Measurements from ENCODE around the gene CCL27. TPM values are rescaled to one million over a fixed set of nuclear protein-coding genes. Genes with fewer than 3 reads are reported as not detected.

CCL27 gene
- total RNA-seq, 1 donor from 2014 or later, result 0.52 TPM

GRCh38 chr9:34612788-34613390 is 49.6 kb downstream of the CCL27 start:
- Histone ChIP-seq H4K20me1 (ENCODE audit: insufficient read depth, low read length) (peaks cover 3% of the 10 kb centered on the region), H3K27me3 (ENCODE audit: insufficient read depth, low read length) (no peaks in the 10 kb centered on the region), H3K9ac (ENCODE audit: low read length) (peak overlapping the region; percentile 97), H3K4me2 (ENCODE audit: low read length) (peak overlapping the region; percentile 100), H3K4me1 (ENCODE audit: insufficient read depth, low read length) (peaks cover 15% of the 10 kb centered on the region), H3K4me3 (ENCODE audit: insufficient read depth, low read depth, low read length) (peak overlapping the region; percentile 94), H3K79me2 (ENCODE audit: insufficient read depth, low read length) (peaks cover 12% of the 10 kb centered on the region), H3K36me3 (ENCODE audit: insufficient read depth, low read length) (peaks cover 8% of the 10 kb centered on the region), H3K9me3 (ENCODE audit: insufficient read depth, low read depth, low read length) (no peaks in the 10 kb centered on the region), H2AFZ (ENCODE audit: low read depth, low read length) (peak overlapping the region; percentile 97), H3K27ac (ENCODE audit: low read depth, low read length) (peak overlapping the region; percentile 52)
- peak overlapping the region; percentile 80 for H3K4me3 Mint-ChIP-seq (ENCODE audit: unreplicated experiment)
- no peak for FAIRE-seq
- H3K36me3 Mint-ChIP-seq (ENCODE audit: low read depth, unreplicated experiment), result peaks cover 23% of the 10 kb centered on the region
- no peaks in the 10 kb centered on the region for H3K9me3 Mint-ChIP-seq (ENCODE audit: unreplicated experiment)
- H3K4me1 Mint-ChIP-seq (ENCODE audit: low read depth, unreplicated experiment), result peaks cover 6% of the 10 kb centered on the region
- TF ChIP-seq, protein P1, sequence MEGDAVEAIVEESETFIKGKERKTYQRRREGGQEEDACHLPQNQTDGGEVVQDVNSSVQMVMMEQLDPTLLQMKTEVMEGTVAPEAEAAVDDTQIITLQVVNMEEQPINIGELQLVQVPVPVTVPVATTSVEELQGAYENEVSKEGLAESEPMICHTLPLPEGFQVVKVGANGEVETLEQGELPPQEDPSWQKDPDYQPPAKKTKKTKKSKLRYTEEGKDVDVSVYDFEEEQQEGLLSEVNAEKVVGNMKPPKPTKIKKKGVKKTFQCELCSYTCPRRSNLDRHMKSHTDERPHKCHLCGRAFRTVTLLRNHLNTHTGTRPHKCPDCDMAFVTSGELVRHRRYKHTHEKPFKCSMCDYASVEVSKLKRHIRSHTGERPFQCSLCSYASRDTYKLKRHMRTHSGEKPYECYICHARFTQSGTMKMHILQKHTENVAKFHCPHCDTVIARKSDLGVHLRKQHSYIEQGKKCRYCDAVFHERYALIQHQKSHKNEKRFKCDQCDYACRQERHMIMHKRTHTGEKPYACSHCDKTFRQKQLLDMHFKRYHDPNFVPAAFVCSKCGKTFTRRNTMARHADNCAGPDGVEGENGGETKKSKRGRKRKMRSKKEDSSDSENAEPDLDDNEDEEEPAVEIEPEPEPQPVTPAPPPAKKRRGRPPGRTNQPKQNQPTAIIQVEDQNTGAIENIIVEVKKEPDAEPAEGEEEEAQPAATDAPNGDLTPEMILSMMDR (IDR thresholded peaks at IDR 0.05; ENCODE audit: insufficient read depth, low read depth, low read length), result peak; percentile 82
- TF ChIP-seq EZH2 (IDR thresholded peaks at IDR 0.05; ENCODE audit: insufficient read depth, low read length), result no peak
- H3K27me3 Mint-ChIP-seq (ENCODE audit: low read depth, unreplicated experiment), result peaks cover 2% of the 10 kb centered on the region
- peak; percentile 38 for DNase-seq (ENCODE audit: low read depth)
- peak overlapping the region; percentile 82 for H3K27ac Mint-ChIP-seq (ENCODE audit: unreplicated experiment)

Other genes with a start within 250 kb of the CCL27 start
- gene FAM219A, start 204.1 kb downstream of the CCL27 start, total RNA-seq, result 59.9 and 63.5 TPM in 2 replicates
- 0.58 and 1.8 TPM in 2 replicates for gene DNAI1, start 203.9 kb downstream of the CCL27 start, total RNA-seq
- 0.55 and 1.1 TPM in 2 replicates for gene ENHO, start 139.7 kb downstream of the CCL27 start, total RNA-seq
- gene CNTFR, start 72.9 kb downstream of the CCL27 start, total RNA-seq, result 6.6 and 7.4 TPM in 2 replicates
- 13.9 TPM in 2 replicates for gene RPP25L, start 50.6 kb downstream of the CCL27 start, total RNA-seq
- gene DCTN3, start 42.2 kb downstream of the CCL27 start, total RNA-seq, result 93.0 and 94.8 TPM in 2 replicates
- 0.16 and 0.19 TPM in 2 replicates for gene ARID3C, start 33.6 kb downstream of the CCL27 start, total RNA-seq
- gene SIGMAR1, start 24.9 kb downstream of the CCL27 start, total RNA-seq, result 73.2 and 81.3 TPM in 2 replicates
- gene GALT, start 16.0 kb downstream of the CCL27 start, total RNA-seq, result 30.7 and 33.1 TPM in 2 replicates
- 22.2 and 28.0 TPM in 2 replicates for gene IL11RA, start 10.5 kb downstream of the CCL27 start, total RNA-seq
- gene CCL19, start 28.6 kb upstream of the CCL27 start, total RNA-seq, result not detected in 2 replicates
- not detected in 2 replicates for gene CCL21, start 47.5 kb upstream of the CCL27 start, total RNA-seq

All from astrocyte (in vitro differentiated cells and primary cell).